WI38 (cell line): Measurements from ENCODE around the gene RAB18.
A peak's percentile ranks its signal among the peaks of the same experiment; 100 is the strongest.
"Not testable (repeated sequence)": the region's sequence is repeated elsewhere in the genome, so short reads cannot be mapped to it uniquely, and the experiment has no call there.

Experiments
- H3K4me3 ChIP-seq: 2 replicates; pipeline ENCODE4 v1.5.1; 2011; ENCODE audit warnings: low read depth, mild to moderate bottlenecking, control low read depth, low read length
- TF ChIP-seq, protein P1 (sequence below): IDR thresholded peaks from 2 replicates; pipeline ENCODE4 v1.5.1; 2012; ENCODE audit warnings: low read depth, mild to moderate bottlenecking, control low read depth, low read length

The RAB18 gene

DNA sequence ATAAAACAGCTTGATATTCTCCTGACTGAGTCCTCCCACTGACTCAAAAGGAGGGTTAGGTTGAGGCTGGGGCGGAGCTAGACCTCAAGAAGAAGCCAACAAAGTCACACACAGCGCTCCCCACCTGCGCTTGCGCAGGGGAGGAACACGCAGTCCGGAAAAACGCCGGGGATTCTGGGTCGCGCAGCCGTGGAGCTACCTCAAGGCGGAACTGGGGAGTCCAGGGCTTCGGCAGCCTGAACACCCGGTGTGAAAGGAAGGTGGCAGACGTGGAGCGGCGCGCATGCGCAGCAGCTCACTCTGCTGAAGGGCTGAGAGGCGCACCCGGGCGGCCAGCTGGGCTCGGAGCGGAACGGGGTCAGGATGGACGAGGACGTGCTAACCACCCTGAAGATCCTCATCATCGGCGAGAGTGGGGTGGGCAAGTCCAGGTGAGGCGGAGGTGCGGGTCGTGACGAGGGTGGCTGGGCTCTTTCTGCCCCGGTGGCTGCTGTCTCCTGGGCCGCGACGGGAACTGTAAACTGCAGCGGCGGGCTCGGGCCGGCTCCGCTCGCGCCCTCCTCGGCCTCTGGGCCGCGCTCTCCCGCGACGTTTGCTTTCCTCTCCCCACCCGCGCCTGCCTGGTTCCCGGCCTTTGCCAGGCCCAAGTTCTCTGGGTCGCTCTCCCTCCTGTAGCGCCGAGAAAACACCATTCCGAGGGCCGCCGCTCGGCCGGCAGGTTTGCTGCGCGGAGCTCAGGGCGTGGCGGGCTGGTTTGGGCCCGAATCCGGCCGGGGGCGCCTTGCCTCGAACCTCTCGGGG lies at the start of gene RAB18:
Gene RAB18, plus strand, starts transcription at position 298 of the 801 bp plus-strand sequence. Its CDS starts 66 bp downstream, at position 364.
- peak within 1 kb of the TSS; percentile 90 for H3K4me3 ChIP-seq
- TF ChIP-seq, protein P1, sequence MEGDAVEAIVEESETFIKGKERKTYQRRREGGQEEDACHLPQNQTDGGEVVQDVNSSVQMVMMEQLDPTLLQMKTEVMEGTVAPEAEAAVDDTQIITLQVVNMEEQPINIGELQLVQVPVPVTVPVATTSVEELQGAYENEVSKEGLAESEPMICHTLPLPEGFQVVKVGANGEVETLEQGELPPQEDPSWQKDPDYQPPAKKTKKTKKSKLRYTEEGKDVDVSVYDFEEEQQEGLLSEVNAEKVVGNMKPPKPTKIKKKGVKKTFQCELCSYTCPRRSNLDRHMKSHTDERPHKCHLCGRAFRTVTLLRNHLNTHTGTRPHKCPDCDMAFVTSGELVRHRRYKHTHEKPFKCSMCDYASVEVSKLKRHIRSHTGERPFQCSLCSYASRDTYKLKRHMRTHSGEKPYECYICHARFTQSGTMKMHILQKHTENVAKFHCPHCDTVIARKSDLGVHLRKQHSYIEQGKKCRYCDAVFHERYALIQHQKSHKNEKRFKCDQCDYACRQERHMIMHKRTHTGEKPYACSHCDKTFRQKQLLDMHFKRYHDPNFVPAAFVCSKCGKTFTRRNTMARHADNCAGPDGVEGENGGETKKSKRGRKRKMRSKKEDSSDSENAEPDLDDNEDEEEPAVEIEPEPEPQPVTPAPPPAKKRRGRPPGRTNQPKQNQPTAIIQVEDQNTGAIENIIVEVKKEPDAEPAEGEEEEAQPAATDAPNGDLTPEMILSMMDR, result no peak

DNA sequence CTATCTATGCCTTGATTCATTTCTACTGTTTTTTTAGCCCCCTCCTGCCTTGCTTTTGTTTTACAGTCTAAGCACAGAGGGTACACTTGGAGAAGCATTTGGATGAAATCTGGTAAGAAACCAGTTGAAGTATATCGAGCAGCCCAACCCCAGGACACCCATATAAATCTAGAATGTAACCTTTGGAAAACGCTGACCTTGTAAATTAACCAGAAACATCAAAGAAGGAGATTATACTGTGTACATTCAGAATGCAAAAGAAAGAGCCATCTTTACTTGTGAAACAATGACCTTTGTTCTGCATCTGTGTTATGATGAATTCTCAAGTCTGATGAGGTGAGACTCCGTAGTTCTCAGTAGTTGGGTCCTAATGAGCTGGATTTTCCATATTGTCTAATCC lies 49.3 kb upstream of the RAB18 start:
- TF ChIP-seq, protein P1, result no peak
- no peak overlapping the region for H3K4me3 ChIP-seq

DNA sequence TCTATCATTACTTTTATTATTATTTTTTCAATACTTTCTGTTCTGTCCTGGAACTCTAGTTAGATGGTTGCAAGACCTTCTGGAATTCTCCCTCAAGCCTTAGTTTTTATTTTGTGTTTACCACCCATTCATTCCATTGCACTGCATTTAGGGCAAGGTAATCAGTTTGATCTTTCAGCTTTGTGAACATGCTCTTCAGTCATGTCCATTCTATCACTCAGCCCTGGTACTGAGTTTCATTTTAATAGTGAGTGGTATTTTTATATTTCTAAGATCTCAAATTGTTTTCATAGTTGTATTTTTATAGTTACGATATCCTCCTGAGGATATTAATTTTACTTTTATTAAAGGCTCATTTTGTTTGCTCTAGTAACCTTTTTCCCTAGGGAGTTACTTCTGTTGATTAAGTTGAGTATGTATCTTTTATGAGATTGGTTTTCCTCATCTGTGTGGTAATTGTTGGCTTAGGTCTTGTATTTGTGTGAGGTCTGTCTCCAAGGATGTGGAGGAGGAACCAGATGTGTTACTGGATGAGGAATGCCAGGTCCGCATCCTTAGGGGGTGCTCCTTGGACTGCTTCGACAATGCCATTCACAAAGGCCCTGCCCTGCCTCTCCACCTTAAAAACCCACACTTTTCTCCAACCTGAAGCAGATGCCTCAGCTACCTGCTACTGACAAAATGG lies 46.7 kb upstream of the RAB18 start:
- TF ChIP-seq, protein P1, result no peak
- no peak overlapping the region for H3K4me3 ChIP-seq

DNA sequence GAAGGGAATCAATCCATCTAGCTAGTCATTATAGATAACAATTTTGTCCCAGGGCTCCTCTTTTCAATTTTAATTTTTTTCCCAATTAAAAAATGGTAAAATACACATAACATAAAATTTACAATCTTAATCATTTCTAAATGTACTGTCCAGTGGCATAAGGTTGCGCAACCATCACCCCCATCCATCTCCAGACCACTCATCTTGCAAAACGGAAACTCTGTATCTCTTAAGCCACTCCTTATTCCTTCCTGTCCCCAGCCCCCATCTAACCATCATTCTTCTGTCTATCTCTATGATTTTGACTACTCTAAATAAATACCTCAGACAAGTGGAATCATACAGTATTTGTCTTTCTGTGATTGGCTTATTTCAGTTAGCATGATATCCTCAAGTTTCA lies 46.1 kb upstream of the RAB18 start:
- TF ChIP-seq, protein P1, result no peak
- no peak overlapping the region for H3K4me3 ChIP-seq

DNA sequence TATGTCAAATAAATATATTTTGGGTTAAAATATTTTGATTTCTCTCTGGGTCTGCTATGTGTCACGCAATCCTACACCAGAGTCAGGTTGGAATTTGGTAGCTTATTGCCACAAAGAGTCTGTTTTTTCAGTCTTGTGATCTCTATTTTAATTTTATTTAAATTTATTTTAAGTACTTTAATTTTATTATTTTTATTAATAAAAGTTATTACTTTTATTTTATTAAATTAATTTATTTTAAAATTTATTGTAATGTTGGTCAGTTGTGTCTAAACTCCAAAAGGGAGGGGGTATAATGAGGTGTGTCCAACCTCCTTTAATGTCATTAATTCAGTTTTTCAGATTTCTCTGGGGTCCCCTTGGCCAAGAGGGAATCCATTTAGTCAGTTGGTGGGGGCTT lies 42.8 kb upstream of the RAB18 start:
- TF ChIP-seq, protein P1, result no peak
- H3K4me3 ChIP-seq, result no peak overlapping the region

DNA sequence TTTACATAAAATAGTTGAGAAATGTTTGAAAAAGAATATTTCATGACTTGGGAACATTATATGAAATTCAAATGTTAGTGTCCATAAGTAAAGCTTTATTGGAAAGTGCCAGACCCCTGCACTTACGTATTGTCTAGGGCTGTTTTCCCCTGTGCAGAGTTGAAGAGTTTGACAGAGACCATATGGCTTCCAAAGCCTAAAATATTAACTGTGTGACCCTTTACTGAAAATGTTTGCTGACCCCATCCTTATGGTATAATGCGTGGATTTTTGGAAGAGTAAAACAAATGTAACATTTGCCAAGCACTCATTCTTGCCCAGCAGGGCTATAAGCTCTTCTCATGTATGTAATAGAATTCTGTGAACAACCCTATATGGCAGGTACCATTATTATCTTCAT lies 40.1 kb upstream of the RAB18 start:
- H3K4me3 ChIP-seq, result no peak overlapping the region
- TF ChIP-seq, protein P1, result no peak

DNA sequence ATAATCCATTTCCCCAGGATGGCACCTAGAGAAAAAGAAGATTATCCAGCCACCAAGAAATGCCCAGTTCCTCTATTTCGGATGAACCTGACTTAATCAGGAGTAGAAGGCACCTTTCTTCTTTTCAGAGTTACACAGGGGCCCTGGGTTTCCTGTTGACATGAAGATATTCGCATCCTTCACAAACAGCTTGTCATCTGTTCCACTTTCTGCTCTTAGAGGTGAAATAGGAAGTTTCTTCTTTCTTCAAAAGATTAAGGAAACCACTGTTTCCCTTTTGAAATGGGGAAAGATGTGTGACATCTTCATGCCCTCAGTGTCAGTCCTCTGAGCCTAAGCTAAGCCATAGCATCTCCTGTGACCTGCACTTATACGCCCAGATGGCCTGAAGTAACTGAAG lies 39.1 kb upstream of the RAB18 start:
- TF ChIP-seq, protein P1, result no peak
- no peak overlapping the region for H3K4me3 ChIP-seq

DNA sequence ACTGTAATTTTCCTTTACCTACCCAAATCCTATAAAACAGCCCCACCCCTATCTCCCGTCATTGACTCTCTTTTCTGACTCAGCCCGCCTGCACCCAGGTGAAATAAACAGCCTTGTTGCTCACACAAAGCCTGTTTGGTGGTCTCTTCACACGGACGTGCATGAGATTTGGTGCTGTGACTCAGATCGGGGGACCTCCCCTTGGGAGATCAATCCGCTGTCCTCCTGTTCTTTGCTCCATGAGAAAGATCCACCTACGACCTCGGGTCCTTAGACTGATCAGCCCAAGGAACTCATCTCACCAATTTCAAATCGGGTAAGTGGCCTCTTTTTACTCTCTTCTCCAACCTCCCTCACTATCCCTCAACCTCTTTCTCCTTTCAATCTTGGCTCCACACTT lies 38.5 kb upstream of the RAB18 start:
- H3K4me3 ChIP-seq, result not testable (repeated sequence)
